B cell (primary cell): ENCODE measurements around the gene C3AR1. TPM values are rescaled to one million over a fixed set of nuclear protein-coding genes. Genes with fewer than 3 reads are reported as not detected.

ENCODE experiments used
- ATAC-seq: fragments of 200-7000 bp; cut with Tn5 transposase; one replicate; pipeline ENCODE4 v1.10.0; 2021; ENCODE audit warnings: low read depth, mild to moderate bottlenecking, moderate number of reproducible peaks, moderate library complexity
- CTCF ChIA-PET: fragments of 350-600 bp; sonication (Branson Sonifier 250); formaldehyde crosslinking; loops from one replicate; lab custom pipeline; 2021; ENCODE audit warnings: antibody characterized with exemption, inconsistent platforms; lab: Charles Lee
- POLR2A ChIA-PET: fragments of 350-600 bp; sonication (Branson Sonifier 250); formaldehyde crosslinking; loops from one replicate; lab custom pipeline; 2021; ENCODE audit warnings: antibody characterized with exemption; lab: Charles Lee
- DNase-seq: peaks from one replicate; pipeline ENCODE4 v3.0.0; 2013
- H2AFZ ChIP-seq: 2 replicates; pipeline ENCODE4 v1.6.1; 2012; ENCODE audit warnings: mild to moderate bottlenecking, low read depth, low read length; ENCODE audit not compliant: insufficient read depth, poor library complexity, severe bottlenecking
- H3K27ac ChIP-seq, 2 donors: 1 replicate in 1 of 2; 2 replicates in 1 of 2; pipeline ENCODE4 v1.5.1; 2012 to 2013; ENCODE audit warnings: low read length in 2 of 2, mild to moderate bottlenecking in 2 of 2, moderate library complexity in 1 of 2
- H3K27me3 ChIP-seq, 4 experiments: fragments of 200-600 bp in 1 of 4; sonication (generic) in 1 of 4; replicated peaks in 1 of 4; 1 replicate in 2 of 4; 2 replicates in 2 of 4; pipeline versions ENCODE4 v1.6.1 to v1.7.0; 2013 to 2016; ENCODE audit warnings: low read length in 3 of 4, mild to moderate bottlenecking in 2 of 4, mixed read lengths in 1 of 4, moderate library complexity in 1 of 4; ENCODE audit not compliant: insufficient read depth in 4 of 4, control insufficient read depth in 3 of 4; ENCODE audit errors: control extremely low read depth in 1 of 4
- H3K36me3 ChIP-seq, 2 experiments: replicated peaks in 1 of 2; 1 replicate in 1 of 2; 2 replicates in 1 of 2; pipeline versions ENCODE4 v1.6.1 to v1.7.1; 2013; ENCODE audit warnings: low read length in 1 of 2; ENCODE audit not compliant: insufficient read depth in 2 of 2, control insufficient read depth in 1 of 2; ENCODE audit errors: control extremely low read depth in 1 of 2, extremely low read depth in 1 of 2
- H3K4me1 ChIP-seq, 2 donors: fragments of 200-600 bp in 1 of 2; sonication (generic) in 1 of 2; 1 replicate in 1 of 2; 2 replicates in 1 of 2; pipeline versions ENCODE4 v1.5.1 to v1.6.1; 2013 to 2017; ENCODE audit warnings: low read length in 2 of 2; ENCODE audit not compliant: control insufficient read depth in 2 of 2, insufficient read depth in 2 of 2
- H3K4me2 ChIP-seq: replicated peaks from 2 replicates; pipeline ENCODE3; 2012; ENCODE audit warnings: mild to moderate bottlenecking, low read depth, low read length; ENCODE audit not compliant: poor library complexity, severe bottlenecking
- H3K4me3 ChIP-seq, 5 experiments: fragments of 200-600 bp in 1 of 5; sonication (generic) in 1 of 5; 1 replicate in 3 of 5; 2 replicates in 2 of 5; pipeline versions ENCODE4 v1.5.1 to v1.7.0; 2011 to 2016; ENCODE audit warnings: low read length in 4 of 5, mild to moderate bottlenecking in 4 of 5, low read depth in 2 of 5, control low read depth in 1 of 5, moderate library complexity in 1 of 5; ENCODE audit not compliant: insufficient read depth in 1 of 5; ENCODE audit errors: control extremely low read depth in 1 of 5, extremely low read depth in 1 of 5
- H3K79me2 ChIP-seq: fragments of 200-600 bp; sonication (generic); one replicate; pipeline ENCODE4 v1.6.0; 2016; ENCODE audit warnings: low read length; ENCODE audit not compliant: control insufficient read depth, insufficient read depth
- H3K9ac ChIP-seq: fragments of 200-600 bp; sonication (generic); 2 replicates; pipeline ENCODE4 v1.6.1; 2017; ENCODE audit warnings: mild to moderate bottlenecking, low read length, moderate library complexity
- H3K9me3 ChIP-seq, 3 donors: one replicate each; pipeline versions ENCODE4 v1.6.1 to v1.7.1; 2013; ENCODE audit warnings: low read length in 2 of 3; ENCODE audit not compliant: control insufficient read depth in 2 of 3, insufficient read depth in 1 of 3; ENCODE audit errors: control extremely low read depth in 1 of 3
- H4K20me1 ChIP-seq: 2 replicates; pipeline ENCODE4 v1.6.0; 2012; ENCODE audit warnings: mild to moderate bottlenecking, low read length; ENCODE audit not compliant: insufficient read depth, control insufficient read depth, poor library complexity, severe bottlenecking
- H3K27ac Mint-ChIP-seq: one replicate; pipeline ENCODE4 v1.8.0; 2021; ENCODE audit warnings: mixed read lengths
- H3K27me3 Mint-ChIP-seq: one replicate; pipeline ENCODE4 v1.8.0; 2021; ENCODE audit warnings: mixed read lengths
- H3K4me1 Mint-ChIP-seq: one replicate; pipeline ENCODE4 v1.8.0; 2021; ENCODE audit warnings: mixed read lengths
- H3K4me3 Mint-ChIP-seq: one replicate; pipeline ENCODE4 v1.8.0; 2021; ENCODE audit warnings: mixed read lengths
- H3K9me3 Mint-ChIP-seq: one replicate; pipeline ENCODE4 v1.8.0; 2022; ENCODE audit warnings: mixed read lengths; ENCODE audit not compliant: insufficient read depth
- EZH2 ChIP-seq: IDR thresholded peaks from 2 replicates; pipeline ENCODE4 v1.6.1; 2012; ENCODE audit warnings: borderline replicate concordance, low read depth, mild to moderate bottlenecking, moderate library complexity, low read length; ENCODE audit not compliant: insufficient read depth, poor library complexity, severe bottlenecking
- WGBS: methylation state at CpG from one replicate; pipeline ENCODE4 v1.1.5; 2013; ENCODE audit warnings: missing lambda C conversion rate; ENCODE audit not compliant: insufficient coverage; 5-methylcytosine and 5-hydroxymethylcytosine counted together
- intact Hi-C: fragments of 100-400 bp; cut with micrococcal nuclease; formaldehyde crosslinking; loops from one replicate; pipeline ENCODE4 v1.10.0; 2022
- polyA plus RNA-seq: library from polyadenylated mRNA; depleted of rRNA; stranded (reverse); fragments of >200 nt; gene quantifications from 2 replicates; pipeline ENCODE4 v1.2.3, GENCODE V29; 2012
- total RNA-seq, 2 donors: library from RNA; stranded (reverse); fragments of 120-200 nt in 1 of 2; gene quantifications; 1 replicate in 1 of 2; 2 replicates in 1 of 2; pipeline versions ENCODE4 v1.2.3 to v1.2.4, GENCODE V29; 2013 to 2022
- TF ChIP-seq, protein P1 (sequence below): fragments of 200-600 bp; IDR thresholded peaks from one replicate; pipeline ENCODE4 v1.8.0; 2022; ENCODE audit warnings: antibody characterized with exemption, mild to moderate bottlenecking

Gene C3AR1
- total and polyA plus RNA-seq, 2 donors (not counting 1 experiment from before 2014, with no cell fraction given) = 0.13 to 0.64 TPM

DNA sequence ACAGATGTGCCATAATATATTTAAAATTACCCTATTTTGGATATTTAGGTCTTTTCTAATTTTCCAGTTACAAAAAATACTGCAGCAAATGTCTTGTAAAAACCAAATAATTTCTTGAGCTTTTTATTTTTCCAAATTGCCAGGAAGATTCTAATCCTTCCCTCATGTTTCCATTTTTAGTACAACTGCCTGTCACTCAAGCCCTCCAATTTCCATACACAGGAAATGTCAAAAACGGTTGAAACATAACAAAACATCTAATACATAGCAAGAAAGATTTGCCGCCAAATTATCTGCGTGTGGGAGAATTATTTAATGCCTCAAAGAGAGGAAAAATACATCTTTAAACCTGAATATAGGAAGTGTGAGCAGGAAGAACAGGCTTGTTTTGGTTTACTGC is 36.0 kb downstream of the C3AR1 start:
- no peak overlapping the region for H3K9ac ChIP-seq
- no peaks in the 10 kb centered on the region for H3K27me3 ChIP-seq
- peaks cover 28 to 37% of the 10 kb centered on the region in 2 donors for H3K4me1 ChIP-seq
- no peak overlapping the region for H3K4me3 Mint-ChIP-seq
- H3K9me3 Mint-ChIP-seq = no peaks in the 10 kb centered on the region
- H3K79me2 ChIP-seq = peaks cover 24% of the 10 kb centered on the region
- H3K36me3 ChIP-seq = no peaks in the 10 kb centered on the region
- no peaks in the 10 kb centered on the region for H3K27me3 Mint-ChIP-seq
- no peak overlapping the region for H3K4me2 ChIP-seq
- no peak overlapping the region for H3K4me3 ChIP-seq
- no peaks in the 10 kb centered on the region for H3K9me3 ChIP-seq
- peaks cover 37% of the 10 kb centered on the region for H3K4me1 Mint-ChIP-seq
- no peaks in the 10 kb centered on the region for H4K20me1 ChIP-seq
- no peak for DNase-seq
- H2AFZ ChIP-seq = no peak overlapping the region
- CTCF ChIA-PET = no interaction called here
- no peak for TF ChIP-seq EZH2
- TF ChIP-seq, protein P1, sequence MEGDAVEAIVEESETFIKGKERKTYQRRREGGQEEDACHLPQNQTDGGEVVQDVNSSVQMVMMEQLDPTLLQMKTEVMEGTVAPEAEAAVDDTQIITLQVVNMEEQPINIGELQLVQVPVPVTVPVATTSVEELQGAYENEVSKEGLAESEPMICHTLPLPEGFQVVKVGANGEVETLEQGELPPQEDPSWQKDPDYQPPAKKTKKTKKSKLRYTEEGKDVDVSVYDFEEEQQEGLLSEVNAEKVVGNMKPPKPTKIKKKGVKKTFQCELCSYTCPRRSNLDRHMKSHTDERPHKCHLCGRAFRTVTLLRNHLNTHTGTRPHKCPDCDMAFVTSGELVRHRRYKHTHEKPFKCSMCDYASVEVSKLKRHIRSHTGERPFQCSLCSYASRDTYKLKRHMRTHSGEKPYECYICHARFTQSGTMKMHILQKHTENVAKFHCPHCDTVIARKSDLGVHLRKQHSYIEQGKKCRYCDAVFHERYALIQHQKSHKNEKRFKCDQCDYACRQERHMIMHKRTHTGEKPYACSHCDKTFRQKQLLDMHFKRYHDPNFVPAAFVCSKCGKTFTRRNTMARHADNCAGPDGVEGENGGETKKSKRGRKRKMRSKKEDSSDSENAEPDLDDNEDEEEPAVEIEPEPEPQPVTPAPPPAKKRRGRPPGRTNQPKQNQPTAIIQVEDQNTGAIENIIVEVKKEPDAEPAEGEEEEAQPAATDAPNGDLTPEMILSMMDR = no peak
- no peak for ATAC-seq
- no peak overlapping the region for H3K27ac ChIP-seq
- POLR2A ChIA-PET = interaction anchor here (0.6 kb wide), 1 partner anchor 1163 kb away, joined by 3 read pairs; no protein-coding TSS in a partner anchor
- no peak overlapping the region for H3K27ac Mint-ChIP-seq
- intact Hi-C loops = no loop called here
- WGBS = no CpG with 5 or more reads among the region's 3 CpGs

DNA sequence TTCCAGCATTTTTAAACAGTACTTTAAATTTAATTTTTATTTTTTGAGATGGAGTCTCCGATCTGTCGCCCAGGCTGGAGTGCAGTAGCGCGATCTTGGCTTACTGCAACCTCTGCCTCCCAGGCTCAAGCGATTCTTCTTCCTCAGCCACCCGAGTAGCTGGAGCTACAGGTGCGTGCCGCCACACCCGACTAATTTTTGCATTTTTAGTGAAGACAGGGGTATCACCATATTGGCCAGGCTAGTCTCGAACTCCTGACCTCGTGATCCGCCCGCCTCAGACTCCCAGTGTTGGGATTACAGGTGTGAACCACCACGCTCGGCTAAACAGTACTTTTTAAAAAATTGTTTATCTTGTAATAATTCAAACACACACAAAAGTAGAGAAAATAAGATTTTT is 37.9 kb downstream of the C3AR1 start:
- ChIA-PET CTCF (interaction anchor here (1.4 to 2.4 kb wide), 3 partner anchors 17 to 95 kb away, joined by 9 to 14 read pairs (median 12); no protein-coding TSS in a partner anchor), POLR2A (interaction anchor here (0.6 to 1.2 kb wide), 2 partner anchors 53 to 683 kb away, joined by 3 to 4 read pairs; no protein-coding TSS in a partner anchor)
- ATAC-seq (no peak), DNase-seq (no peak)
- Histone ChIP-seq H3K79me2 (peaks cover 14% of the 10 kb centered on the region), H4K20me1 (no peaks in the 10 kb centered on the region), H3K27ac (no peak overlapping the region), H3K36me3 (no peaks in the 10 kb centered on the region), H3K4me3 (no peak overlapping the region), H3K4me1 (peaks cover 9 to 18% of the 10 kb centered on the region in 2 donors), H3K9ac (no peak overlapping the region), H2AFZ (no peak overlapping the region), H3K9me3 (no peaks in the 10 kb centered on the region), H3K27me3 (no peaks in the 10 kb centered on the region), H3K4me2 (no peak overlapping the region)
- Mint-ChIP-seq H3K4me1 (peaks cover 19% of the 10 kb centered on the region), H3K4me3 (peak overlapping the region; percentile 63), H3K27ac (no peak overlapping the region), H3K27me3 (no peaks in the 10 kb centered on the region), H3K9me3 (no peaks in the 10 kb centered on the region)
- 96% methylated on average over 9 of the region's 15 CpGs for WGBS
- intact Hi-C loops = no loop called here
- TF ChIP-seq EZH2 = no peak
- TF ChIP-seq, protein P1 = no peak
